H1 (cell line): ENCODE data around the gene ATM. TPM values are rescaled to one million over a fixed set of nuclear protein-coding genes. Genes with fewer than 3 reads are reported as not detected.

ENCODE experiments used
- RXRA ChIP-seq: IDR thresholded peaks from 2 replicates; pipeline ENCODE4 v1.6.1; 2011; ENCODE audit warnings: low read depth, mild to moderate bottlenecking, low read length, moderate library complexity; ENCODE audit not compliant: insufficient read depth
- SP2 ChIP-seq: IDR thresholded peaks from 2 replicates; pipeline ENCODE4 v1.6.1; 2012; ENCODE audit warnings: mild to moderate bottlenecking, low read length, inconsistent platforms
- TBP ChIP-seq: IDR thresholded peaks from 2 replicates; pipeline ENCODE4 v1.6.1; 2011; ENCODE audit warnings: low read depth, low read length, improper control_type of control experiment
- TEAD4 ChIP-seq: IDR thresholded peaks from 2 replicates; pipeline ENCODE4 v1.6.1; 2012; ENCODE audit warnings: low read depth, low read length, inconsistent platforms, mixed read lengths
- USF2 ChIP-seq: IDR thresholded peaks from 2 replicates; pipeline ENCODE4 v1.6.1; 2011; ENCODE audit warnings: low read length, improper control_type of control experiment
- polyA plus RNA-seq, 7 experiments: library from polyadenylated mRNA; depleted of rRNA in 3 of 7; stranded (reverse) in 5 of 7; unstranded in 2 of 7; fragments of >200 nt in 5 of 7; fragments of 200-250 nt in 2 of 7; gene quantifications; 1 replicate in 5 of 7; 2 replicates in 1 of 7; 4 replicates in 1 of 7; pipeline versions ENCODE4 v1.2.1 to v1.2.3, GENCODE V29; 2011 to 2013; ENCODE audit warnings: missing spikeins in 2 of 7, mixed read lengths in 2 of 7
- total RNA-seq: library from RNA; stranded (reverse); fragmentation: NEBNext Ultra II Directional; extraction: Animal tissue kit (Norgen Biotek cat#: 25700); gene quantifications from 2 replicates; pipeline ENCODE4 v1.2.1, GENCODE V29; 2021

The ATM gene
- total and polyA plus RNA-seq, 2 of the 8 experiments (the other 6 are each of a cell fraction or from before 2014, with no cell fraction given) = 14.9 to 55.4 TPM

GRCh38 chr11:108286370-108286769 is 63.5 kb downstream of the ATM start (continued):
- TF ChIP-seq TEAD4 = no peak
- TF ChIP-seq RXRA = no peak
- no peak for TF ChIP-seq TBP
- TF ChIP-seq USF2 = no peak
- TF ChIP-seq SP2 = no peak
